Esophagus squamous epithelium (tissue), 5 donors: Measurements from ENCODE around the gene SLC28A2. TPM values are rescaled to one million over a fixed set of nuclear protein-coding genes. Genes with fewer than 3 reads are reported as not detected.
"Not testable (repeated sequence)": the region's sequence is repeated elsewhere in the genome, so short reads cannot be mapped to it uniquely, and the experiment has no call there.

Source experiments
- DNase-seq: peaks from one replicate; lab custom pipeline; 2025; lab: John Stamatoyannopoulos, UW
- H3K27ac ChIP-seq, 4 donors: fragments of 200-600 bp; sonication (generic); one replicate each; pipeline ENCODE4 v1.5.1; 2016 to 2019; ENCODE audit warnings: mild to moderate bottlenecking in 1 of 4
- H3K27me3 ChIP-seq, 4 donors: fragments of 200-600 bp; sonication (generic); 1 replicate in 3 of 4; 2 replicates in 1 of 4; pipeline versions ENCODE4 v1.5.1 to v1.6.0; 2017 to 2021; ENCODE audit warnings: antibody characterized with exemption in 1 of 4
- H3K36me3 ChIP-seq, 3 donors: fragments of 200-600 bp; sonication (generic); one replicate each; pipeline ENCODE4 v1.5.1; 2016 to 2019
- H3K4me1 ChIP-seq, 3 donors: fragments of 200-600 bp; sonication (generic); one replicate each; pipeline ENCODE4 v1.5.1; 2017 to 2019
- H3K4me3 ChIP-seq, 4 donors: fragments of 200-600 bp; sonication (generic); 1 replicate in 3 of 4; 2 replicates in 1 of 4; pipeline ENCODE4 v1.5.1; 2016 to 2019; ENCODE audit warnings: mild to moderate bottlenecking in 2 of 4, moderate library complexity in 1 of 4
- H3K9me3 ChIP-seq, 3 donors: fragments of 200-600 bp; sonication (generic); one replicate each; pipeline ENCODE4 v1.5.1; 2016 to 2019
- POLR2A ChIP-seq, 4 donors: fragments of 450-650 bp; IDR thresholded peaks; one replicate each; pipeline ENCODE4 v1.6.1; 2017; ENCODE audit warnings: antibody characterized with exemption in 4 of 4, mild to moderate bottlenecking in 4 of 4, moderate library complexity in 3 of 4
- WGBS, 2 donors: methylation state at CpG; one replicate each; pipeline ENCODE4 v1.1.5; 2018; 5-methylcytosine and 5-hydroxymethylcytosine counted together
- intact Hi-C: fragments of 100-400 bp; cut with DNase I; formaldehyde crosslinking; loops from one replicate; pipeline ENCODE4 v1.15.0; 2022
- total RNA-seq, 4 donors: library from RNA; depleted of rRNA; stranded (reverse); fragments of >200 nt; gene quantifications; one replicate each; pipeline ENCODE4 v1.1.0, GENCODE V29; 2016
- TF ChIP-seq, protein P1 (sequence below), 6 experiments: fragments of 450-650 bp in 4 of 6; fragments of 200-600 bp in 2 of 6; sonication (generic) in 2 of 6; IDR thresholded peaks; one replicate each; pipeline ENCODE4 v1.5.1; 2016 to 2019; ENCODE audit warnings: antibody characterized with exemption in 6 of 6, mild to moderate bottlenecking in 4 of 6, moderate library complexity in 4 of 6
- donor health status: DM: yes; HTN: yes; CAD: no.

SLC28A2 gene
- total RNA-seq, 4 donors from 2014 or later: not detected

DNA sequence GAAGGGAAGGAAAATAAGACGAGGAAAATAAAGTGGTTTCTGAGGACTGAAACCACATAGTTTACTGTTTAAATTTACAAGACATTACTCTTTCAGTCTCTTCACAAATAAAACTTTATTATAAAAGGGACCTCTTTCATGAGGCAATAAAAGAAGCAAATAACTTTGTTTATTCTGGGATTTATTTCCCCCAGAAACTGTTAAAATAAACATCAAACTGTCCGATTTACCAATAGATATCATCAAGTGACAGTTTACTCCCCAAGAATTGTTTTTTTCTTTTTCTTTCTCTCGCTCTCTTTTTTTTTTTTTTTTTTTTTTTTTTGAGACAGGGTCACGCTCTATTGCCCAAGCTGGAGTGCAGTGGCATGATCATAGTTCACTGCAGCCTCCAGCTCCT, 54.1 kb downstream of the SLC28A2 start:
- H3K27ac ChIP-seq: no peak overlapping the region
- peaks cover 0 to 11% (median 0%) of the 10 kb centered on the region in 4 donors for H3K27me3 ChIP-seq
- 48 to 56% methylated on average over 3 to 4 of the region's 4 CpGs for WGBS, 2 donors
- no peak overlapping the region for H3K4me3 ChIP-seq
- H3K4me1 ChIP-seq: peaks cover 0 to 11% (median 4%) of the 10 kb centered on the region in 3 donors
- no peaks in the 10 kb centered on the region for H3K9me3 ChIP-seq
- no peaks in the 10 kb centered on the region for H3K36me3 ChIP-seq
- no peak for DNase-seq
- intact Hi-C loops: loop anchor here (5.0 kb wide), 1 partner anchor 86 kb away; no protein-coding TSS in a partner anchor
- no peak for TF ChIP-seq POLR2A (IDR thresholded peaks at IDR 0.05)
- TF ChIP-seq, protein P1, sequence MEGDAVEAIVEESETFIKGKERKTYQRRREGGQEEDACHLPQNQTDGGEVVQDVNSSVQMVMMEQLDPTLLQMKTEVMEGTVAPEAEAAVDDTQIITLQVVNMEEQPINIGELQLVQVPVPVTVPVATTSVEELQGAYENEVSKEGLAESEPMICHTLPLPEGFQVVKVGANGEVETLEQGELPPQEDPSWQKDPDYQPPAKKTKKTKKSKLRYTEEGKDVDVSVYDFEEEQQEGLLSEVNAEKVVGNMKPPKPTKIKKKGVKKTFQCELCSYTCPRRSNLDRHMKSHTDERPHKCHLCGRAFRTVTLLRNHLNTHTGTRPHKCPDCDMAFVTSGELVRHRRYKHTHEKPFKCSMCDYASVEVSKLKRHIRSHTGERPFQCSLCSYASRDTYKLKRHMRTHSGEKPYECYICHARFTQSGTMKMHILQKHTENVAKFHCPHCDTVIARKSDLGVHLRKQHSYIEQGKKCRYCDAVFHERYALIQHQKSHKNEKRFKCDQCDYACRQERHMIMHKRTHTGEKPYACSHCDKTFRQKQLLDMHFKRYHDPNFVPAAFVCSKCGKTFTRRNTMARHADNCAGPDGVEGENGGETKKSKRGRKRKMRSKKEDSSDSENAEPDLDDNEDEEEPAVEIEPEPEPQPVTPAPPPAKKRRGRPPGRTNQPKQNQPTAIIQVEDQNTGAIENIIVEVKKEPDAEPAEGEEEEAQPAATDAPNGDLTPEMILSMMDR (IDR thresholded peaks at IDR 0.05): no peak

DNA sequence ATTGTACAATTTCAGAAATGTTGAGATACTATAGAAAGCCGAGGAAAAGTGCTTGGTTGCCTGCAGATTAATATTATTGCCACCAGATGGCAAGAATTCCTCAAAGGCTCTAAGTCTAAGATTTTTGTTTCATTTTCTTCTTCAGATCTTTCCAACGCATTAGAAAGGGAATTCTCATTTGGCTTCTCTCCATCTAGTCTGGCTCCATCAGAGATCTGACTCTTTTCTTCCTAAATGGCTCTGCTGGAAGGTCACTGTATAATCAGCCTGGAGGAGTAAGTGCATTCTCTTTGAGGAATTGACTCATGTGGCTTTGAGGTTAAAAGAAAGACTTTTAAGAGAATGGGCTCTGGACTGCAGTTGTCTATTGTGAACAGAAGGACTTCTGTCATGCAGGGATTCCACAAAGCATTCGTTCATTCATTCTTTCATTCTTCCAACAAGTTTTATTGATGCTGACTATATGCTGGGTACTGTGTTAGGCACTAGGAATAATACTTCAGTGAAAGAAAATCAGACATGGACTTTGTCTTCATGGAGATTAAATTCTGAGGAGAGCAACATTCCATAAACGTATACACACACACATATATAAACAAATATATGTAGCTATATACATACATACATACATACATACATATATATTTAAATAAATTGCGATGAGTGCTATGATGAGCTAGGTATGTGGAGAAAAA, 55.3 kb downstream of the SLC28A2 start:
- Histone ChIP-seq H3K4me3 (peak overlapping the region in 1 of 4 donors; percentile 52), H3K36me3 (no peaks in the 10 kb centered on the region), H3K9me3 (no peaks in the 10 kb centered on the region), H3K27ac (peak overlapping the region in 1 of 4 donors; percentile 28), H3K4me1 (peaks cover 0 to 11% (median 4%) of the 10 kb centered on the region in 3 donors), H3K27me3 (peaks cover 0 to 11% (median 0%) of the 10 kb centered on the region in 4 donors)
- 30 to 34% methylated on average over 5 of the region's 5 CpGs for WGBS, 2 donors
- intact Hi-C loops: loop anchor here (5.0 kb wide), 1 partner anchor 85 kb away; no protein-coding TSS in a partner anchor
- no peak for TF ChIP-seq POLR2A (IDR thresholded peaks at IDR 0.05)
- TF ChIP-seq, protein P1 (IDR thresholded peaks at IDR 0.05): peak in 5 of 6 experiments; percentile 52 to 69 (median 58)
- DNase-seq: no peak

DNA sequence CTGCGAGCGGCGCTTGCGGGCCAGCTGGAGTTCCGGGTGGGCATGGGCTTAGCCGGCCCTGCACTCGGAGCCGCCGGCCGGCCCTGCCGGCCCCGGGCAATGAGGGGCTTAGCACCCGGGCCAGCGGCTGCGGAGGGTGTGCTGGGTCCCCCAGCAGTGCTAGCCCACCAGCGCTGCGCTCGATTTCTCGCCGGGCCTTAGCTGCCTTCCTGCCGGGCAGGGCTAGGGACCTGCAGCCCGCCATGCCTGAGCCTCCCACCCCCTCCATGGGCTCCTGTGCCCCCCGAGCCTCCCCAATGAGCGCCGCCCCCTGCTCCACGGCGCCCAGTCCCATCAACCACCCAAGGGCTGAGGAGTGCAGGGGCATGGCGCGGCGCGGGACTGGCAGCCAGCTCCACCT, 62.1 kb downstream of the SLC28A2 start:
- H3K27me3 ChIP-seq: peaks cover 0 to 14% (median 0%) of the 10 kb centered on the region in 4 donors
- intact Hi-C loops, DNase-seq, H3K9me3 ChIP-seq, H3K4me1 ChIP-seq, H3K36me3 ChIP-seq, H3K27ac ChIP-seq, H3K4me3 ChIP-seq: not testable (repeated sequence)
- 70% methylated on average over 4 of the region's 31 CpGs; no CpG with 5 or more reads in 1 of the 2 donors for WGBS, 2 donors

DNA sequence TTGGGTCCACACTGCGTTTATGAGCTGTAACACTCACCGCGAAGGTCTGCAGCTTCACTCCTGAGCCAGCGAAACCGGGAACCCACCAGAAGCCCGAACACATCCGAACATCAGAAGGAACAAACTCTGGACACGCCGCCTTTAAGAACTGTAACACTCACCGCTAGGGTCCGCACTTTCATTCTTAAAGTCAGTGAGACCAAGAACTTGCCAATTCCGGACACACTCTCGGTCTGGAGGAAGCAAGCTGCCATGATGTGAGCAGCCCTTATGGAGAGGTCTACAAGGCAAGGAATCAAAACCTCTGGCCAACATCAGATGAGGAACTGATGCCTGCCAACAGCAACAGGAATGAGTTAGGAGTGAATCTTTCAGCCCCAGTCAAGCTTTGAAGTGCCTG, 62.9 kb downstream of the SLC28A2 start:
- H3K27ac ChIP-seq: no peak overlapping the region
- H3K4me1 ChIP-seq: peaks cover 0 to under 1% (median 0%) of the 10 kb centered on the region in 3 donors
- no peaks in the 10 kb centered on the region for H3K9me3 ChIP-seq
- DNase-seq: no peak
- no peaks in the 10 kb centered on the region for H3K36me3 ChIP-seq
- 59 to 74% methylated on average over 6 of the region's 13 CpGs for WGBS, 2 donors
- no peak overlapping the region for H3K4me3 ChIP-seq
- TF ChIP-seq POLR2A (IDR thresholded peaks at IDR 0.05): no peak
- TF ChIP-seq, protein P1 (IDR thresholded peaks at IDR 0.05): peak in 1 of 6 experiments; percentile 26
- intact Hi-C loops: no loop called here
- peaks cover 0 to 14% (median 0%) of the 10 kb centered on the region in 4 donors for H3K27me3 ChIP-seq

DNA sequence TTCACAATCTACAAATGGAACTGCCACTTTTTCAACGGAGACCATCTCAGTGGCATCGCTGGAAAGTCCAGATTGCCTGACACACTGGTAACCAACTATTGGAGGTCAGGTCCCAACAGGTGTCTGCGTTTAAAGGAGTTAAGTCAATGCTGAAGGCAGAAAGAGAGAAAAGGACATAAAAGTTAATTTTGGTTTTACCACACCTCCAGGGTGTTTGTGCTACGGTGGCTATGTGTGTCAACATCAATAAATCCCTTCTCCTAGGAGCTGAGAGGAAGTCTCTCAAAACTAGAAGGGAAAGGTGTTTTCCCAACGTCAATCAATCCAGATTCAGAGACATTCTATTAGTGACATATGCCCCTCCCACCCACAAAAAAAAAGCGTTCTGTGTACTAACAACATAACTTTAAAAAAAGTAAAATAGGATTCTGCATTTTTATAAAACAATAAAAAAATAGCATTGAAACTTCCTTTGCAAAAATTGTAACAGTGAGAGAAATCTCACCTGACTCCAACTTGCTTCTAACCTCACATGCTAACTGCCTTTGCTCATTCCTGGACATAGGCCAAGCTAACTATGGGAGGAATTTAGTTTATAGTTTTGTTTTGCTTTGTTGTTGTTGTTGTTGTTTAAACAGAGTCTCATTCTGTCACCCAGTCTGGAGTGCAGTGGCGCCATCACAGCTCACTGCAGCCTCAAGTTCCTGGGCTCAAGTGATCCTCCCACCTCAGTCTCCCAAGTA, 67.6 kb downstream of the SLC28A2 start:
- H3K4me1 ChIP-seq: peaks cover 0 to 5% (median 0%) of the 10 kb centered on the region in 3 donors
- H3K27ac ChIP-seq: peak overlapping the region in 1 of 4 donors; percentile 50
- intact Hi-C loops: no loop called here
- H3K9me3 ChIP-seq: peaks cover 0 to 5% (median 0%) of the 10 kb centered on the region in 3 donors
- no peak for DNase-seq
- H3K36me3 ChIP-seq: no peaks in the 10 kb centered on the region
- H3K27me3 ChIP-seq: peaks cover 0 to 14% (median 0%) of the 10 kb centered on the region in 4 donors
- H3K4me3 ChIP-seq: no peak overlapping the region
- WGBS, 2 donors: 65 to 68% methylated on average over 7 of the region's 7 CpGs
- TF ChIP-seq, protein P1 (IDR thresholded peaks at IDR 0.05): no peak
- TF ChIP-seq POLR2A (IDR thresholded peaks at IDR 0.05): no peak
